ENCODE measurements around the gene DBI.
"Not testable (repeated sequence)": the region's sequence is repeated elsewhere in the genome, so short reads cannot be mapped to it uniquely, and the experiment has no call there.

The DBI gene

GRCh38 chr2:119366161-119366648 lies 572 bp upstream of the DBI start:
- peak; percentile 34 for DNase-seq

- peak; percentile 55 for DNase-seq
Measured at GRCh38 chr2:119367472-119368099, 809 bp downstream of the DBI start.

GRCh38 chr2:119369845-119370244 lies 3.1 kb downstream of the DBI start:
- DNase-seq: no peak

GRCh38 chr2:119371111-119371510 lies 4.3 kb downstream of the DBI start:
- no peak for DNase-seq

- no peak for DNase-seq
Measured at GRCh38 chr2:119372778-119373568, 6.2 kb downstream of the DBI start.

GRCh38 chr2:119373907-119374745 lies 7.3 kb downstream of the DBI start:
- DNase-seq: not testable (repeated sequence)

GRCh38 chr2:119376406-119376805 lies 9.6 kb downstream of the DBI start:
- DNase-seq: not testable (repeated sequence)

- DNase-seq: no peak
Measured at GRCh38 chr2:119376810-119377209, 10.0 kb downstream of the DBI start.

- no peak for DNase-seq
Measured at GRCh38 chr2:119377294-119377992, 10.7 kb downstream of the DBI start.

GRCh38 chr2:119377993-119378345 lies 11.2 kb downstream of the DBI start:
- DNase-seq: no peak

GRCh38 chr2:119378566-119378965 lies 11.8 kb downstream of the DBI start:
- DNase-seq: no peak

GRCh38 chr2:119383410-119384140 lies 16.8 kb downstream of the DBI start:
- peak; percentile 41 for DNase-seq

- DNase-seq: peak; percentile 27
Measured at GRCh38 chr2:119384971-119385370, 18.2 kb downstream of the DBI start.

- DNase-seq: no peak
Measured at GRCh38 chr2:119385466-119385865, 18.7 kb downstream of the DBI start.

GRCh38 chr2:119387381-119388129 lies 20.8 kb downstream of the DBI start:
- no peak for DNase-seq

GRCh38 chr2:119389615-119390306 lies 23.0 kb downstream of the DBI start:
- DNase-seq: no peak

GRCh38 chr2:119393971-119394748 lies 27.4 kb downstream of the DBI start:
- DNase-seq: no peak

- DNase-seq: no peak
Measured at GRCh38 chr2:119397196-119397595, 30.4 kb downstream of the DBI start.

GRCh38 chr2:119402106-119402505 lies 35.3 kb downstream of the DBI start:
- no peak for DNase-seq

All from RPMI8226 (cell line).